NCI-H146 treated with DMSO at 0.1 percent for 48 hours (cell line): ENCODE measurements around the gene TCF12.

Source experiments
- DNase-seq: peaks from one replicate; lab custom pipeline; 2025; ENCODE audit not compliant: unreplicated experiment; lab: John Stamatoyannopoulos, UW

Gene TCF12

DNA sequence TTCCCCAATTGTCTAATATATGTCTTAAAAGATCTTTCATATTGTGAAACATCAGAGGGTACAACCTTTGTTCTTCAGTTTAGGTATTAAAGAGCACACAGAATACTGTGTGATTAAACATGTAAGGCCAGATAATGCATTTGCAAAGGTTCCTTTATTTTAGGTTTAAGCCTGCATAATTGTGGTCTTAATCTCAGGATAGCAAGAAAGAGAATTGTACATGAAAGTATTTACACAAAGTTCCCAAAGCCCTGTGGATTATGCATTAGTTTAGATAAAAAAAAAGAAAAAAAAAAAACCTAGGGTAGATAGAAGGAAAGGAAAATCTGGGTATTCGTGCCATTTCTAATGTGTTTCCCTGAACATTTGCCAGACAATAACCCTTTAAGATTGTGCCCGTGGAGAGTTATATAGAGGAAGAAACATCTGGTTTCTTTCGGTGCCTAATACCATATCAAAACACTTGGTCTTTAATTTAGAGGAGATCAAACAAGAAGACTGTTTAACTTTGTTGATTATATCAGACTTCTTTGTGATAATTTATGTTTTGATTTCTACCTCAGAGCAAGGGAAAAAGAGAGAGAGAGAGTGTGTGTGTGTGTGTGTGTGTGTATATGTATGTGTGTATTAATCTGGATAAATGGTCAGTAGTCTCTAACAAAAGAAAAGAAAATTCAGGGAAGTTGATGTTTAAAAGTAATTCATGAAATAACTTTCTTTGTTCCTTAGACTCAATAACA is 318.3 kb downstream of the TCF12 start:
- DNase-seq = no peak

GRCh38 chr15:57237301-57237642 is 318.8 kb downstream of the TCF12 start:
- DNase-seq = peak; percentile 87

DNA sequence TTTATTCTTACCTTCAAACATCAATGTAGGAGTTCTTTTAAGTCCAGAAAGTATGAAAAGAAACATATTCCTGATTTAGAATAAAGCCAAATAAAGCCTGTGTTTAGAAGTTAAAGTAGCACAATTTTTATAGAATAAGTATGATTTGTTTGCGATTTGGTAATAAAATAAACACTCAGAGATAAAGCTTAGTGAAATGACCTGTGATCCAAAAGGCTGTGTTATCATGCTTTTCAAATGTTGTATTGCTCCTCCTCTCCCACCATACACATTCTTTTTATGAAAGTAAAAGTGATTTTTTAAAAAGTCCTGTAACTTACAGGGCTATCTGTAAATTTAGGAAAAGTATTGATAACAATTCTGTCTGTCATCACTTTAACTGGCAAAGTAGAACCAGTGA is 319.2 kb downstream of the TCF12 start:
- DNase-seq = no peak

DNA sequence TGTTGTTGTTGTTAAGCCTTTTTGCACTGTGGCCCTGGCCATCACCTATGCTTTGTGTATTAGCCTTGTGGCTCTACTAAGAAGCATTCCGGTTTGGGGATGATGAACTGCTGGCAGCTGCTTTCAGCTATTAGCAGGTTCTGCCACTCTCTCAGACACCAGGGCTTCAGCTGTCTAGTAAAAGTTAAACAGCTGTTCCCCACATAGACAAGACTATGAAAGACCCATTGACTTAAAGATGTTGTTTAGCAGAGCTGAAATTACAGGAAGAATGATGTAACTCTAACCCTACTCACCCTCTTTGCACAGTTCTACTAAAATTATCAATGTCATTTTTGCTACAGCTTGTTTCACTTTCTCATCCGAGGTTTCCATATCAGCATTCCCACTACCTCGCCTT is 326.7 kb downstream of the TCF12 start:
- no peak for DNase-seq

GRCh38 chr15:57245714-57246113 is 327.3 kb downstream of the TCF12 start:
- DNase-seq = no peak

GRCh38 chr15:57248074-57248473 is 329.6 kb downstream of the TCF12 start:
- no peak for DNase-seq

DNA sequence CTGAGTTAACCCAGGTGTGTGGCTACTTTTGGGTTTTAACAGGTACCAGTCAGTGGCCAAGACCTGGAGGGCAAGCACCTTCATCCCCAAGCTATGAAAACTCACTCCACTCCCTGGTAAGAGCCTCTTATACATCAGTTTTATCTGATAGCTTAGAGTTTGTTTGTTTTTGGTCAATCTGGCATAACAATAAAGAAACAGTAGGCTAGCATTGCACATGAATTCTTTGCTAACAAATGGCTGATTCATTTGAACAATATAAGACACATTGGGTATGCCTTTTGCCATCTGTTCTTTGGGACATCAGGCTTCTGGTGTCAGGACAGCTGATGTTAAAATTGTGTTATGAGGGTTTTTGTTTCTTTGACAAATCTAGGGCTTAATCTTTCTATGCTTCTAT is 332.9 kb downstream of the TCF12 start:
- DNase-seq = no peak

- no peak for DNase-seq
Observed at GRCh38 chr15:57251941-57252340, 333.5 kb downstream of the TCF12 start.

- no peak for DNase-seq
Observed at GRCh38 chr15:57253082-57253481, 334.6 kb downstream of the TCF12 start.

DNA sequence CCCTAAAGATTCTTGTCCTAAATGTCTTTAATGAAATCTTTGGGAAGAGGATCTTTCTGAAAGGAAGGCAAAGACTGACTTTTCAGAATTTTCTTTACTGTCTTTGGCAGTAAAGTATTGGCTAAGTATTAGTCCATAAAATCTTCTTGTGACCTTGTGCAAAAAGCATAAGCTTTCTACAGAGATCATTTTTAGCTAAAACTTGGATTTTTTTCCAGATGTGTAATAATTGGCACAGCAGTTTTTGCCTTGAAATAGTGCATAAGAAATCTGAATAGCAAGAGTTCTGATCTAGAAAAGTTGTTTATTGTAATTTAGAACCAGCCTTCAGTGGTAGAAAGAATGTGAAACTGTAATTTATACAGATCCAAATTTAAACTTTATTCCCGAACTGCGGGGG is 335.1 kb downstream of the TCF12 start:
- no peak for DNase-seq

DNA sequence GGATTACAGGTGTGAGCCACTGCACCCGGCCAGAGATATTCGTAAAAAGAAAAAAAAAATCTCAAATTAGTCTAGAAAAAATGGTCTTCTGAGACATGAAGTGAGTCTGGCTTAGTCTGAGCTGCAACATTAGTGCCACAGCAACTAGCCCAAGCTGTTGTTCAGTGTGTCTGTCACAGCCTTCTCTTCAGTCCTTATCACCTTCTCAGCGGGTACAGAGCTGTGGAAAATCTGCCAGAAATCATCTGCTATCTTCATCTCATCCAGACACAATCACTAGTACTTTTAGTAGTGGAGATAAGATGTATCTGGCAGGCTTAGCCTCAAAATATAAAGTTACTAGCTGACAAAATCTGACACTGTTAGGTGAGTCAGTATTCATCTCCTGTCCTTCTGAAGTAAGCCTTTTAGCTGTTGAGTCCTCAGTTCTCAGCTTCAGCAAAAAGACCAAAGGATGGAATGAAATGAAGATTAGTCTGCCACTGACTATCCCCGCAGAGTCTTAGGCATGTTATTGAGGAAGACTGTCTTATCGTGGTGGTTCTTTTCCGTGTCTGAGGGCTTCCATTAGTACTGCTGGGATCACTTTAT is 337.4 kb downstream of the TCF12 start:
- no peak for DNase-seq

- no peak for DNase-seq
Observed at GRCh38 chr15:57256939-57257338, 338.5 kb downstream of the TCF12 start.

- peak; percentile 95 for DNase-seq
Observed at GRCh38 chr15:57259568-57260040, 341.2 kb downstream of the TCF12 start.

- DNase-seq = peak; percentile 74
Observed at GRCh38 chr15:57263520-57263919, 345.1 kb downstream of the TCF12 start.

DNA sequence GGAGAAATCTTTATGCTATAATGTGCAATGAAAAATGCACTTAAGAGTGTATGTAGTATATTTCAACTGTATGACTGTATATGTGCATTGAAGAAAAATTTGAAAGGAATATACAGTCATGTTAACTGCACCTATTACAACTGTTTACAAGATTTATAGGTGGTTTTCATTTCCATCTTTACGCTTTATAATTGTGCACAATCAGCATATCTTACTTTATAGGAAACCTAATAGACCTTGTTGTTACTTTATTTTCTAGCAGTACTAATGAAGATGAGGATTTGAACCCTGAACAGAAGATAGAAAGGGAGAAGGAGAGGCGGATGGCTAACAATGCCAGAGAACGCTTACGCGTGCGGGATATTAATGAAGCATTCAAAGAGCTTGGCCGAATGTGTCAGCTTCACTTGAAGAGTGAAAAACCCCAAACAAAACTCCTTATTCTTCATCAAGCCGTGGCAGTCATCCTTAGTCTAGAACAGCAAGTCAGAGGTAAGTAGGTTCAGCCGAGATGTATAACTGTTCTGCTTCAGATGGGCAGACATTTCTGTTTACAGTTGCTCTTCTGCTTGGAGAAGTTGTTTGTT is 354.4 kb downstream of the TCF12 start:
- no peak for DNase-seq

- no peak for DNase-seq
Observed at GRCh38 chr15:57273402-57273801, 355.0 kb downstream of the TCF12 start.

DNA sequence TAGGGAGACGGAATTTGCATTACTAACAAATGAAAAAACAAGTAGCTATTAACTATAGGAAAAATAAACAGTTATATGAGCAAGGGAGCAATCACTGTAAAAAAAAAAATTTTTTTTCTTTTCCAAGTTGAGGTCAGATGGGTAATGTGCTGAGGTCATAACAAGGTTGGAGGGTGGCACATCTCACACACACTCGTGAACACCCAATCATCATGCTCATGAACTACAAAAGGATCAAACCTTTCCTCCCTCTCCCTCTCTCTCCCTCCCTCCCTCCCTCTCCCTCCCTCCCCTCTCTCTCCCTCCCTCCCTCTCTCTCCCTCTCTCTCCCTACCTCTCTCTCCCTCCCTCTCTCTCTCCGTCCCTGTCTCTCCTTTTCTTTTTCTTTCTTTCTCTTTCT is 360.0 kb downstream of the TCF12 start:
- DNase-seq = no peak

- no peak for DNase-seq
Observed at GRCh38 chr15:57280464-57280863, 362.0 kb downstream of the TCF12 start.

- peak; percentile 21 for DNase-seq
Observed at GRCh38 chr15:57281321-57281720, 362.9 kb downstream of the TCF12 start.

GRCh38 chr15:57282686-57283085 is 364.2 kb downstream of the TCF12 start:
- no peak for DNase-seq

- no peak for DNase-seq
Observed at GRCh38 chr15:57283774-57284503, 365.5 kb downstream of the TCF12 start.

DNA sequence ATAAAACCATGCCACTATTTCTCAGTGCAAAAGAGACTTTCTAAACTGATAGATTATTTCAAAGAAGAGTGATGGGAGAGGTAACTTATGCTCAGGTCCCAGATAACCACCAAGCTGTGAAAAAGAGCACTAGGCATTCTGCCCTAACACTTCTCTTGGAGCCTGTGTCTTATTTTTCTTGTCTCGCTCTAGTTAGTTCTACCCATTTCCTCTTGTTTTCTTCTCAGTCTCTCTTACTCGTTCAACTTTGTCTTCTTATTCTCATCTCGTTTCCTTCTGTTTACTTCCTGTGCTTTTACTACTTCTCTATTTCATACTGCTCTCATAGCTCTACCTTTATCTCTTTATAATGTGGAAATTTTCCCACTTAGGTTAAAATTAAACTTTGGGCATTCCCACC is 366.1 kb downstream of the TCF12 start:
- no peak for DNase-seq
